Measurements from ENCODE around the gene MT1H. TPM values are rescaled to one million over a fixed set of nuclear protein-coding genes. Genes with fewer than 3 reads are reported as not detected.
"Not testable (repeated sequence)": the region's sequence is repeated elsewhere in the genome, so short reads cannot be mapped to it uniquely, and the experiment has no call there.

Gene MT1H
- total and polyA plus RNA-seq, 4 donors = 4.4 to 1,775 (median 938) TPM

DNA sequence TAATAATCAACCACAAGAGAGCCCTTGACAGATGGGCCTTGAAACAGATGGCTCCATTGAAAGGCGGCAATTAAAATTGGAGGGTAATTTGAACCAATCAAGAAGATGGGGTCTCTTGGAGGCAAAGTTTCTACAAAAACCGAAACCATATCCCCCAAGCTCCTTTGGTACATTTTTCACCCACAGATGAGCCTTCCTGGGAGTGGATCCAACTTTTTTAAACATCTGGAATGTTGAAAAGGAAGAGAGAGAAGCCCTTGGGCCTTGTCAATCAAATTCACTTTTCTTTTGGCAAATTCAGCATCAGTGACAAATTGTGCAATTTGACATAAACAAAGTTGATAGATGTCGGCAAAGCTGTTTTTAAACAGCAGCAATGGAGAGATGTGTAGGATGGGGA is 47.1 kb downstream of the MT1H start:
- DNase-seq (ENCODE audit: low spot score) = no peak
- TF ChIP-seq TAF1 (conservative IDR thresholded peaks at IDR 0.05) (no peak), RAD21 (IDR thresholded peaks at IDR 0.05) (no peak), RXRA (IDR thresholded peaks at IDR 0.05) (no peak), YY1 (IDR thresholded peaks at IDR 0.05) (no peak), HNF4G (IDR thresholded peaks at IDR 0.05) (no peak)
- TF ChIP-seq, protein P1, sequence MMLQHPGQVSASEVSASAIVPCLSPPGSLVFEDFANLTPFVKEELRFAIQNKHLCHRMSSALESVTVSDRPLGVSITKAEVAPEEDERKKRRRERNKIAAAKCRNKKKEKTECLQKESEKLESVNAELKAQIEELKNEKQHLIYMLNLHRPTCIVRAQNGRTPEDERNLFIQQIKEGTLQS (IDR thresholded peaks at IDR 0.05) = no peak
- Histone ChIP-seq H3K4me3 (ENCODE audit: low read depth in 1 of 3, low read length in 3 of 3) (no peak overlapping the region), H3K9ac (ENCODE audit: low read depth in 1 of 2, low read length in 2 of 2) (no peak overlapping the region), H3K36me3 (ENCODE audit: control insufficient read depth in 4 of 4, insufficient read depth in 3 of 4, low read depth in 1 of 4, low read length in 3 of 4) (no peaks in the 10 kb centered on the region), H3K9me3 (ENCODE audit: control insufficient read depth in 4 of 4, low read length in 3 of 4) (no peaks in the 10 kb centered on the region), H3K27me3 (ENCODE audit: control insufficient read depth in 4 of 4, insufficient read depth in 4 of 4, low read length in 3 of 4) (no peaks in the 10 kb centered on the region), H3K27ac (ENCODE audit: low read depth in 1 of 2, low read length in 2 of 2) (no peak overlapping the region), H3K4me1 (ENCODE audit: control insufficient read depth in 4 of 4, insufficient read depth in 4 of 4, low read length in 3 of 4) (no peaks in the 10 kb centered on the region)
- WGBS = 87% methylated on average over 3 of the region's 3 CpGs

DNA sequence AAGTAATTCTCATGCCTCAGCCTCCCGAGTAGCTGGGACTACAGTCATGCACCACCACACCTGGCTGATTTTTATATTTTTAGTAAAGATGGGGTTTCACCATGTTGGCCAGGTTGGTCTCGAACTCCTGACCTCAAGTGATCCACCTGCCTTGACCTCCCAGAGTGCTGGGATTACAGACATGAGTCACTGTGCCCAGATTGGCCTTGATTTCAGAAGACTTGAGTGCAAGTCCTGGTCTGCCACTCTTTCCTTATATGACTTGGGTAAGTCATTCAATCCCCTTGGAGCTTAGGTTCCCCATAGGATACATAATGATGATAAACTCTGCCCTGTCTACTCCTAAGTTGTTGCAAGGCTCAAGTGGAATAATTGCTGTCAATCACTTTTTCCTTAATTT is 47.9 kb downstream of the MT1H start:
- not testable (repeated sequence) for H3K9ac ChIP-seq (ENCODE audit: low read depth in 1 of 2, low read length in 2 of 2); H3K36me3 ChIP-seq (ENCODE audit: control insufficient read depth in 4 of 4, insufficient read depth in 3 of 4, low read depth in 1 of 4, low read length in 3 of 4); H3K4me1 ChIP-seq (ENCODE audit: control insufficient read depth in 4 of 4, insufficient read depth in 4 of 4, low read length in 3 of 4); H3K27ac ChIP-seq (ENCODE audit: low read depth in 1 of 2, low read length in 2 of 2); H3K9me3 ChIP-seq (ENCODE audit: control insufficient read depth in 4 of 4, low read length in 3 of 4); DNase-seq (ENCODE audit: low spot score); H3K4me3 ChIP-seq (ENCODE audit: low read depth in 1 of 3, low read length in 3 of 3); H3K27me3 ChIP-seq (ENCODE audit: control insufficient read depth in 4 of 4, insufficient read depth in 4 of 4, low read length in 3 of 4)
- WGBS = 89% methylated on average over 2 of the region's 2 CpGs

Other genes with a start within 250 kb of the MT1H start
- gene AMFR, start 244.3 kb upstream of the MT1H start, total RNA-seq = 100 to 1,000 TPM; 128 to 309 TPM
- gene AMFR, start 244.3 kb upstream of the MT1H start, polyA plus RNA-seq = 10 to 100 TPM; 43.3 to 69.1 TPM
- gene NUDT21, start 218.5 kb upstream of the MT1H start, total RNA-seq = 10 to 100 TPM; 30.5 to 43.9 TPM
- gene NUDT21, start 218.5 kb upstream of the MT1H start, polyA plus RNA-seq = 10 to 100 TPM; 19.3 to 23.9 TPM
- gene OGFOD1, start 218.3 kb upstream of the MT1H start, total RNA-seq = 10 to 100 TPM; 17.0 to 40.2 TPM
- 10 to 100 TPM; 15.5 to 25.3 TPM for gene OGFOD1, start 218.3 kb upstream of the MT1H start, polyA plus RNA-seq
- gene BBS2, start 149.8 kb upstream of the MT1H start, total RNA-seq = 10 to 100 TPM; 11.3 to 13.8 TPM
- gene BBS2, start 149.8 kb upstream of the MT1H start, polyA plus RNA-seq = 10 to 100 TPM in 1 of 2 donors, 1 to 10 TPM in 1; 7.1 to 10.9 TPM
- gene MT4, start 104.7 kb upstream of the MT1H start, total RNA-seq = not detected
- not detected for gene MT4, start 104.7 kb upstream of the MT1H start, polyA plus RNA-seq
- gene MT3, start 80.3 kb upstream of the MT1H start, total RNA-seq = not detected
- gene MT3, start 80.3 kb upstream of the MT1H start, polyA plus RNA-seq = not detected
- gene MT2A, start 61.2 kb upstream of the MT1H start, total RNA-seq = 100 to 1,000 TPM in 1 of 2 donors, 10 to 100 TPM in 1; 45.8 to 387 TPM
- gene MT2A, start 61.2 kb upstream of the MT1H start, polyA plus RNA-seq = 1,000 to 10,000 TPM; 4,079 to 5,206 TPM
- 1,000 to 10,000 TPM in 1 of 2 donors, 100 to 1,000 TPM in 1; 206 to 1,831 TPM for gene MT1E, start 44.0 kb upstream of the MT1H start, total RNA-seq
- gene MT1E, start 44.0 kb upstream of the MT1H start, polyA plus RNA-seq = 1,000 to 10,000 TPM in 1 of 2 donors, 100 to 1,000 TPM in 1; 336 to 1,280 TPM
- 100 to 1,000 TPM in 1 of 2 donors, 10 to 100 TPM in 1; 20.4 to 159 TPM for gene MT1M, start 37.2 kb upstream of the MT1H start, total RNA-seq
- 100 to 1,000 TPM; 229 to 343 TPM for gene MT1M, start 37.2 kb upstream of the MT1H start, polyA plus RNA-seq
- 10 to 100 TPM; 10.1 to 21.9 TPM for gene MT1A, start 31.1 kb upstream of the MT1H start, total RNA-seq
- gene MT1A, start 31.1 kb upstream of the MT1H start, polyA plus RNA-seq = 100 to 1,000 TPM; 127 to 511 TPM
- 1 to 10 TPM in 1 of 2 donors, not detected in 1; 1.5 TPM for gene MT1B, start 17.9 kb upstream of the MT1H start, total RNA-seq
- gene MT1B, start 17.9 kb upstream of the MT1H start, polyA plus RNA-seq = 1 to 10 TPM in 1 of 2 donors, not detected in 1; 1.2 TPM
- 100 to 1,000 TPM in 1 of 2 donors, 10 to 100 TPM in 1; 14.2 to 142 TPM for gene MT1F, start 11.9 kb upstream of the MT1H start, total RNA-seq
- gene MT1F, start 11.9 kb upstream of the MT1H start, polyA plus RNA-seq = 100 to 1,000 TPM; 126 to 895 TPM
- gene MT1G, start 1.7 kb upstream of the MT1H start, total RNA-seq = 1,000 to 10,000 TPM in 1 of 2 donors, 100 to 1,000 TPM in 1; 152 to 2,353 TPM
- 1,000 to 10,000 TPM; 4,443 to 9,444 TPM for gene MT1G, start 1.7 kb upstream of the MT1H start, polyA plus RNA-seq
- 100 to 1,000 TPM; 213 to 754 TPM for gene MT1X, start 12.7 kb downstream of the MT1H start, total RNA-seq
- gene MT1X, start 12.7 kb downstream of the MT1H start, polyA plus RNA-seq = 1,000 to 10,000 TPM; 2,051 to 3,979 TPM
- gene NUP93, start 60.3 kb downstream of the MT1H start, total RNA-seq = 10 to 100 TPM; 11.3 to 31.8 TPM
- 1 to 10 TPM; 8.2 to 8.4 TPM for gene NUP93, start 60.3 kb downstream of the MT1H start, polyA plus RNA-seq
- under 1 TPM in 1 of 2 donors, not detected in 1; 0.09 TPM for gene SLC12A3, start 195.4 kb downstream of the MT1H start, total RNA-seq
- not detected for gene SLC12A3, start 195.4 kb downstream of the MT1H start, polyA plus RNA-seq